Liver (tissue), 3 donors: ENCODE data around the gene TNFRSF8.

Source experiments
- RAD21 ChIP-seq, 2 donors: IDR thresholded peaks; 2 replicates each; pipeline ENCODE4 v1.6.1; 2016; ENCODE audit warnings: antibody characterized with exemption in 2 of 2, mild to moderate bottlenecking in 2 of 2
- TF ChIP-seq, protein P1 (sequence below): fragments of 150-350 bp; IDR thresholded peaks from 2 replicates; pipeline ENCODE4 v1.5.1; 2017; ENCODE audit warnings: improper control_type of control experiment, low read depth, low read length; ENCODE audit not compliant: missing input control
- donor health status: healthy.
- donor health status: healthy.

- TF ChIP-seq, protein P1, sequence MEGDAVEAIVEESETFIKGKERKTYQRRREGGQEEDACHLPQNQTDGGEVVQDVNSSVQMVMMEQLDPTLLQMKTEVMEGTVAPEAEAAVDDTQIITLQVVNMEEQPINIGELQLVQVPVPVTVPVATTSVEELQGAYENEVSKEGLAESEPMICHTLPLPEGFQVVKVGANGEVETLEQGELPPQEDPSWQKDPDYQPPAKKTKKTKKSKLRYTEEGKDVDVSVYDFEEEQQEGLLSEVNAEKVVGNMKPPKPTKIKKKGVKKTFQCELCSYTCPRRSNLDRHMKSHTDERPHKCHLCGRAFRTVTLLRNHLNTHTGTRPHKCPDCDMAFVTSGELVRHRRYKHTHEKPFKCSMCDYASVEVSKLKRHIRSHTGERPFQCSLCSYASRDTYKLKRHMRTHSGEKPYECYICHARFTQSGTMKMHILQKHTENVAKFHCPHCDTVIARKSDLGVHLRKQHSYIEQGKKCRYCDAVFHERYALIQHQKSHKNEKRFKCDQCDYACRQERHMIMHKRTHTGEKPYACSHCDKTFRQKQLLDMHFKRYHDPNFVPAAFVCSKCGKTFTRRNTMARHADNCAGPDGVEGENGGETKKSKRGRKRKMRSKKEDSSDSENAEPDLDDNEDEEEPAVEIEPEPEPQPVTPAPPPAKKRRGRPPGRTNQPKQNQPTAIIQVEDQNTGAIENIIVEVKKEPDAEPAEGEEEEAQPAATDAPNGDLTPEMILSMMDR, result no peak
- TF ChIP-seq RAD21 (IDR thresholded peaks at IDR 0.05), result peak; percentile 45 to 58
Observed at GRCh38 chr1:12130466-12131130, 67.5 kb downstream of the TNFRSF8 start.
